GM19397 (cell line): ENCODE results near the gene KIF16B.

ENCODE experiments used
- ATAC-seq: cut with Tn5 transposase; IDR thresholded peaks from one replicate; pipeline ENCODE4 v1.9.1; 2021; ENCODE audit warnings: mild to moderate bottlenecking, moderate library complexity; ENCODE audit not compliant: unreplicated experiment

Gene KIF16B

DNA sequence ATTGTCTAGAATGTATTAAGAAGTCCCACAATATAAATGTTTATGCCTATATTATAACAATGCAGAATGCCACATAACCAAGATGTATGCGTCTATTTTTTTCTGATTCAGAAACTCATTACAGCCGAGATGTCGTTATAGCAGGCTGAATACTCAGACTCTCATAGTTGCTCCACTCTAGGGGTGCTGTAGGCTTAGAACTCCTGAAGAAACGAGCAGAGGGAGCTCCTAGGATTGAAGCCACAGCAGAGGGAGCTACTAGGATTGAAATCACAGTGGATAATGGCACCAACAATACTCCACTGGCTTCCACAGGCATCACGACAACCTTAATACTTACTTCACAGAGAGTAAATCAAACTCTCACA, 208.9 kb downstream of the KIF16B start:
- ATAC-seq, result no peak

DNA sequence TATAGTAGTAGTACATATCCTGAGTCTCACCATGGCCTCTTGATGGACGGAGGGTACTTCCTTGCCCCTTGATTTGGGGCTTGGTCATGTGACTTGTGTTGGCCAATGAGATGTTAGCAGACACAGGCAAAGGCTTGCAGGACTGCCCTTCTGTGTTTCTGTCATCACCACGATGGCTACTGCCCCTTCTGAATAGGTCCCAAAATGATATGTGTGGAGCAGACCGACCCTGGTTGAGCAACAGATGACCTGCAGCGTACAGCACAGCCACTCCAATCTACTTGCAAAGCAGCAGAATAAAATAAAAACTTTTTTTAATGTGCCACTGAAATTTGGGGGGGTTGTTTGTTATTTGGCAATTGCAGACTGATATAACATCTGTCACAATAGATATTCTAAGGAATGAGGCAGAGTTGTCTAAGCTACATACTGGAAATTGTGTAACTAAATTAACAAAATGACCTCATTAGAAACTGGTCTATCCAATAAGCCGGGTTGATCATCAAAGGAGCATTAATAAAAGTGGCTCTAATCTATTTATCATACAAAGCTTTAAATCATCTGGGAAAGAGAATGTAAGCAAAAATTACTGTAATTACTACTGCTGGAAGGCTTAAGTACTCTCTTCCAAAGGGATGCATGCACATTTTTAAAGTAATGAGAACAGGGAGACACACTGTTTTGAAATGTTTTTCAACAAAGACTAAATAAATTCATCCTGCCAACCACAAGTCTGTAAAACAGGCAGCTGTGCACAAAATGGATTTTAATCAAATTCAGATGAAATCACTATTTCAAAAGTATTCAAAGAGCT, 209.5 kb downstream of the KIF16B start:
- no peak for ATAC-seq

GRCh38 chr20:16362642-16363041, 210.6 kb downstream of the KIF16B start:
- ATAC-seq, result no peak

DNA sequence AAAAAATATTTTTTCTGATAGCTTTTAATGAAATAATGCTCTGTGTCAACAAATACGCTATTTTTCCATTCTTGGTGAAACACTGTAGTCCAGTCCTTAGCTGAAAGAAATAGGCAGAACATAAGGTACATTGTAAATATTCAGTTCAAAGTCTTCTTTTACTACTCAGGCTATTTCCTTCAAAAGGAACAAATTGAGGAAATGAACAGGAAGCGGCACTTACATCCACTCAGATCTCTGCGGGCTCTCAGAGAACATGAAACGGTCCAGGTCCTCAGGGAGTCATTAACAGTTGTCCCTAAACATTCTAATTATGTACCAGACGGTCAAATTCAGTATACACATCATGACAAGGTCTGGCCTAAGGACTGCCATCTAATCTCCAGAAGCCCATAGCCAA, 212.6 kb downstream of the KIF16B start:
- no peak for ATAC-seq

DNA sequence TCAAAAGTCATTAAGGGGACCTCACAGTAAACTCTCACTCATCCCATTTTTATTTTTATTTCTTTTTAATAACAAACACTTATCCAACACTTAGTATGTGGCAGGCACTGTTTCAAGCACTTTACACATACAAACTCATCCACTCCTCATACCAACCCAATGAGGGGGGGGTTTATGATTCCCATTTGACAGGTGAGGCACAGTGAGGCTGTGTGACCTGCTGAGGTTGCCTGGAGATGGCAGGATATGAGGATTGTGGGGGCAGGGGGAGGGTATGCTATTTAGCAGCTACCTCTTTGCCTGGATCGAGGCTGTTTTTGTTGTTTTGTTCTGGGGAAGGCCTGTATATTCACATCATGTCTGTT, 219.8 kb downstream of the KIF16B start:
- ATAC-seq, result no peak

DNA sequence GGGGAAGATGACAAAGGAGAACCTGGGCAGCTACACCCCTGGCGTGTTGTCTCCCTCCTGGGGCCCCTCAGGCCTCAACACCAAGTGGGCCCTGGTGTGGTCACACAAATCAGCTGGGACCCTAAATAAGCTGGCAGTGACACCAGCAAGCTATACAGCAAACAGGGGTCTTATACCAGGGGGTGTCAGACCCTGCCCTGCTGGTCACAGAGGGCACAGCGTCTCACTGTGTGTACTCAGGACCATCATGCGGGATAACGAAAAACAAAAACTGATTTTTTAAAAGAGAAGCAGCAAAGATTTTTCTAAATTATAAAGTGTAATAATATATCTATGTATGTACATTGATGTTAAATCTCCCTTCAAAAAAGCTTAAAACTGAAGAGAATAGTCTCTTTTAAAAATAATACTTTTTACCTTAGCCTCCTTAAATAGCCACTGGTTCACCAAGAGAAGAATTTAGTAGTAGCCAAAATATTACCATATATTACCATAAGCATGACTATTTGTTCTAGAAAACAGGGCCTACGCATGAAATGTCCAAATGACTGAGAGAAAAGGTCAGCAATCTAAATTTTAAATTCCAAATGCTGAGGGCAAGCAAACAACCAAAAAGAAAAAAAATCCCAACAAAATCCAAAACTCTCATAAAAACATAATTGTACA, 220.4 kb downstream of the KIF16B start:
- no peak for ATAC-seq

DNA sequence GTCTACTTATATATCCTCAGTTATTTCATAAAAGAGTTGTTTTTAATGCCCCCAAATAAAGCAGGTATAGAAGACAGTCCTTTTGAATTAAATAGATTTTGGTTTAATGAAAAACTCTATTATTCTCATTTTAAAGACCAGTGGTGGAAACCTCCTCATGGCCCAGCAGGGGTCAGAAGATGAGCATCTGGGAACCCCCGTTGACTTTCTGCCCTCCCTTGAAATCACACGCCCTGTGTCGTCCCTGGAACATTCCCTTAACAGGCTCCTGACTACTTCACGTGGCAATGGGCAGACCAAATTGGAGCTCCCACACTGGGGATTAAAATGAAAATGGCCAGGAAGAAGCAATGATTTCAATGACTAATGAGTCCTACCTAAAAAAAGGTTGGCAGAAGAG, 220.9 kb downstream of the KIF16B start:
- ATAC-seq, result no peak

DNA sequence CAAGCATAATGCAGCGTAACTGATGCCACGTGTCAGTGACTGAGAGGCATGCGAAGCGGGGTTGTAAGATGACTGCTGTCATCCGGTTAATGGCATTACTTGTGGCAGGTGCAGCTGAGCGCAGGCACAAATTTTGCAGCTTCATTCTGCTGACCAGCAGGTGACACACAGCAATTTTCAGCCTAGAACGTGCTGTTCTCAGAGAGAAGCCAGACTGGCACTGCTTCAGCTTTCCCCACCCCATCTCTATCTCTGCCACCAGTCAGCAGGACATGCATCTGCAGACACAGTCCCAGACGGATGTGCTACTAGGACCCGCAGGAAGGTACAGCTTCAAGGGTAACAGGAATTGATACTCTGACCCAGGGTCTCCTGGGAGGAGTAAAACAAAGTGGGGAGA, 221.8 kb downstream of the KIF16B start:
- ATAC-seq, result no peak

- ATAC-seq, result no peak
Observed at GRCh38 chr20:16350465-16350864, 222.8 kb downstream of the KIF16B start.

- ATAC-seq, result no peak
Observed at GRCh38 chr20:16349523-16350260, 223.6 kb downstream of the KIF16B start.

GRCh38 chr20:16346956-16347355, 226.3 kb downstream of the KIF16B start:
- ATAC-seq, result no peak

- ATAC-seq, result no peak
Observed at GRCh38 chr20:16337707-16338106, 235.5 kb downstream of the KIF16B start.

GRCh38 chr20:16327606-16328005, 245.6 kb downstream of the KIF16B start:
- no peak for ATAC-seq

DNA sequence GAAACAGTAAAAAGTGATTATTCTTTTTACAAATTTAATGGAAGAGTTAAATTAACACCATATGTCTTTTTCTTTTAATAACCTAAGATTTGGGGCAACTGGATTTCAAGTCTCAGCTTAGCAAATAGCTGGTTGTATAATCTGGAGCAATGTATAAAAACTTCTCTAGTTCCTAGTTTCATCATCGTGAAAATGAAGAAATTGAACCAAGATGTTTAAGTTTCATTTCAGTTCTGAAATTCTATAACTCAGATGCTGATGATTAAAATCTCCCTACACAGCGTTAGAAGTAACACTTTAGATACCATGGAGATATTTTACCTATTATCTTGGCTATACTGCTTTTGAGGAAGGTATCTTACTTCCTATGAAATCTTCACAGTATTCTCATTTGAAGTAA, 252.0 kb downstream of the KIF16B start:
- no peak for ATAC-seq

DNA sequence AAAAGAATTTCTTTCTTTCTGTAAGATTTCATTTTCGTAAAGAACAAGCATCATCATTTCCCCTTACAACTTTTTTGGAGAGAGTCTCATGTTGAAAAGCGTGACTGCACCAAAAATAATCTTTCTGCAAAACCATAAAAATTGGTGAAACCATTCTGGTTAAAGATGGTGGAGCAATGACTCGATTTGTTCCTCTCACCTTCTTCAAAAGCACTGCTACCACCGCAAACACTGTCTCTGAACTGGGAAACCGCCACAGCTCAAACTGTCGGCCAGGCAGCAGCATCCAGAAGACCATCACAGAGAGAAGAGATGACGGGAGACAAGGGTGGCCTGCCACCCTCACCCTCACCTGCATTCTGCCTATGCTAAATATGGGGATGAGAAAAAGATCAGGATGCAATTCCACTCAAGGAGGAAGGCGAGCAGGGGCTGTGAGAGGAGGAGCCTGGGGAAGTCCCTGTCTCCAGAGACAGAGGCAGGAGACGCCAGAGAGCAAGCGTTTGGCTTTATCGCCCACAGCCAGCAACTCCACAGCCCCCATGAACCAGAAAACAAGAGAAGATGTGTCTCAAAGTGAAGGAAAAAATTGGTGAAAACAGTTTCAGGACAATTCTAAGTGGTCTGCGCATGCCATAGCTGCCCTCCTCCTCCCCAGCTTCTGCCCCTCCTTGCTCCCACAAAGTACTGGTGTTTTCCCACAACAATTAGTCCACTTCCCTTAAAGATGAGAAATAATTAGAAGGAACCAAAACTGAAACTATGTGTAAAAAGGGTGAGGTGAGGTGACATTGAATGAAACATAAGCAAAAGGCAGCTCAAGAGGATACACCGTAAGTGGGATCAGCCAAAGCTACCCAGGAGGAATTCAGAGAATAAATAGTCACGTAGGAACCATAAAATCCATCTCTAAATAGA, 255.5 kb downstream of the KIF16B start:
- ATAC-seq, result no peak

DNA sequence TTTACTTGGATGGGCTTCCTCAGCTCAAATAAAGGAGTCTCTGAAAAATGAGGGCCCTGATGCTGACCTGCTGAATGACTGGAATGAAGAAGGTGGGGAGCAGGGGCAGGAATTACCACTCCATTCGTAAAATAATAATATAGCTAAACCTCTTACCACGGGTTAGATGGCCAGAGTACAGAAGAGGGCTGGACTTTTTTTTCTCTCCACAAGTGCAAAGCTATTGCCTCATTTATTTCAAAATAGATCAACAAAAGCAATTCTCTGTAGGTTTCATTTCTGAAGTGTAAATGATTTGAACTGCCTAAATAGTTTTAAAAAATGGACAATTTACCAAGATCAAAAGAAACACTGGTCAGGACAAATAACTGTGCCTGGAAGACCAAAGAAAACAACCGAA, 256.7 kb downstream of the KIF16B start:
- ATAC-seq, result no peak

GRCh38 chr20:16314748-16315159, 258.5 kb downstream of the KIF16B start:
- ATAC-seq, result no peak

DNA sequence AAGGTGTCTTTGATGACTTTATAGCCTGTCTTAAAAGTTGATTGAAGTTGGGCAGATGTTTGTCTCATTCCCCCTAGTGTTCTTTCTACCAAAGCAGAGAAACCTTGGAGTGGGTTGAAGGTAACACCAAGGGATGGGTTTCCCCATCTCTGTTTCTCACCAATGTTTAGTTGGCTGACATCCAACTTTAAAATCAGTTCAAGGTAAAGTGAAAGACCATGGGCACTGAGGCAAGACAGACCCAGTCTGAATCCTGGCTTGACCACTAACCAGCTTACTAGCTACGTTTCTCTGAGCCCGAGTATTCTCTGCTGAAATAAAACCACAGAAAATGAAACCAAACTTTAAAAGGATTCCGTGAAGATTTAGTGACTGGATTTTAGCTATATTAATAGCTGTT, 258.9 kb downstream of the KIF16B start:
- no peak for ATAC-seq

DNA sequence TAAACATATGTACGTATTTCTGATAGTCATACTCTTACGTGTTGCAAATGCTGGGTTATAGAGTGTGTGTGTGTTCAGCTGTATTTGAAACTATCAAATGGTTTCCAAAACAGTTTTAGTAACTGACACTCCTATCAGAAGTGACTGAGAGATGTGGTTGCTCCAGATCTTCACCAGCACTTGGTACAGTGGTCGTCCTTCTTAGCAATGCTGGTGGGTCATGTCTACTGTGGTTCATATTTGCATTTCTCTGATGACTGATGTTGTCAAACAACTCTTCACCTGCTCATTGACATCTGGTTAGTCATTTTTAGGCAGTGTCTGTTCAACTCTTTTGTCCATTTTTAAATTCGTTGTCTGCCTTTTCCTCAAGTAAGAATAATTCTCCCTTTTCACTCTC, 259.3 kb downstream of the KIF16B start:
- no peak for ATAC-seq

- no peak for ATAC-seq
Observed at GRCh38 chr20:16312998-16313397, 260.2 kb downstream of the KIF16B start.

DNA sequence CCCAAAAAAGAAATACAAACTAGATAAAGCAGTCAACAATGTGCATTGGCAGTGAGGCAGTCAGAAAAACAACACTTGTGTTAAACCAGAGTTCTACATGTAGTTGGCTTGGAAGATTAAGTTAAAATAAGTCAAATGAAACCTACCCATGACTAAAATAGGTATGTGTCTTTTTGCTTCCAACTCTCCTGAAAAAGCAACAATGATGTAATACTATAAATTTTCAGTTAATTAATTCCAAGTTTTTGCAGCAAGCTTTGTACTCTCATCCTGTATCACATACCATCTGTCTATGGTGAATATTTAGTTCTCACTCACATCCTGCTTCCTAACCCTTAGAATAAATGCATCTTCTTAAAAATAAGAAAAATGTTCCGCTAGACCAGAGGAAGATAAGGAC, 261.5 kb downstream of the KIF16B start:
- ATAC-seq, result no peak
